Thymus (tissue), 11 donors: ENCODE results near the gene MMP10. TPM values are rescaled to one million over a fixed set of nuclear protein-coding genes. Genes with fewer than 3 reads are reported as not detected.
A peak's percentile ranks its signal among the peaks of the same experiment; 100 is the strongest.
"Not testable (repeated sequence)": the region's sequence is repeated elsewhere in the genome, so short reads cannot be mapped to it uniquely, and the experiment has no call there.

Experiments used
- DNase-seq, 9 donors: peaks; one replicate each; pipeline ENCODE4 v3.0.0-alpha.2; 2013; ENCODE audit warnings: low spot score in 9 of 9, low read depth in 6 of 9, missing footprints in 1 of 9
- H3K27ac ChIP-seq, 2 donors: one replicate each; pipeline ENCODE4 v1.5.1; 2013; ENCODE audit warnings: control low read depth in 1 of 2, low read depth in 1 of 2, low read length in 1 of 2, mild to moderate bottlenecking in 1 of 2, moderate library complexity in 1 of 2
- H3K27me3 ChIP-seq, 2 donors: one replicate each; pipeline ENCODE4 v1.5.1; 2013; ENCODE audit warnings: low read length in 1 of 2; ENCODE audit not compliant: control insufficient read depth in 2 of 2, insufficient read depth in 1 of 2
- H3K36me3 ChIP-seq, 2 donors: one replicate each; pipeline ENCODE4 v1.5.1; 2013; ENCODE audit warnings: low read length in 1 of 2, mild to moderate bottlenecking in 1 of 2, moderate library complexity in 1 of 2; ENCODE audit not compliant: control insufficient read depth in 2 of 2, insufficient read depth in 2 of 2
- H3K4me1 ChIP-seq, 2 donors: one replicate each; pipeline ENCODE4 v1.5.1; 2013; ENCODE audit warnings: low read length in 2 of 2; ENCODE audit not compliant: control insufficient read depth in 2 of 2, insufficient read depth in 2 of 2
- H3K4me3 ChIP-seq, 2 donors: one replicate each; pipeline ENCODE4 v1.5.1; 2013; ENCODE audit warnings: low read length in 2 of 2, control low read depth in 1 of 2, mild to moderate bottlenecking in 1 of 2
- H3K9me3 ChIP-seq, 2 donors: one replicate each; pipeline ENCODE4 v1.5.1; 2013; ENCODE audit warnings: low read length in 1 of 2, mild to moderate bottlenecking in 1 of 2; ENCODE audit not compliant: control insufficient read depth in 2 of 2, insufficient read depth in 1 of 2
- WGBS: extraction: QIAGEN DNeasy Blood & Tissue Kit; methylation state at CpG from one replicate; pipeline ENCODE4 v1.1.7; 2013; 5-methylcytosine and 5-hydroxymethylcytosine counted together
- polyA plus RNA-seq: library from polyadenylated mRNA; stranded (reverse); fragments of 200-250 nt; gene quantifications from one replicate; pipeline ENCODE4 v1.2.3, GENCODE V29; 2013
- total RNA-seq: library from RNA; stranded (reverse); fragments of 120-200 nt; gene quantifications from one replicate; pipeline ENCODE4 v1.2.4, GENCODE V29; 2013
- donor health status: healthy.

MMP10 gene
- total and polyA plus RNA-seq, 2 donors, result 0.52 to 23.8 TPM

DNA sequence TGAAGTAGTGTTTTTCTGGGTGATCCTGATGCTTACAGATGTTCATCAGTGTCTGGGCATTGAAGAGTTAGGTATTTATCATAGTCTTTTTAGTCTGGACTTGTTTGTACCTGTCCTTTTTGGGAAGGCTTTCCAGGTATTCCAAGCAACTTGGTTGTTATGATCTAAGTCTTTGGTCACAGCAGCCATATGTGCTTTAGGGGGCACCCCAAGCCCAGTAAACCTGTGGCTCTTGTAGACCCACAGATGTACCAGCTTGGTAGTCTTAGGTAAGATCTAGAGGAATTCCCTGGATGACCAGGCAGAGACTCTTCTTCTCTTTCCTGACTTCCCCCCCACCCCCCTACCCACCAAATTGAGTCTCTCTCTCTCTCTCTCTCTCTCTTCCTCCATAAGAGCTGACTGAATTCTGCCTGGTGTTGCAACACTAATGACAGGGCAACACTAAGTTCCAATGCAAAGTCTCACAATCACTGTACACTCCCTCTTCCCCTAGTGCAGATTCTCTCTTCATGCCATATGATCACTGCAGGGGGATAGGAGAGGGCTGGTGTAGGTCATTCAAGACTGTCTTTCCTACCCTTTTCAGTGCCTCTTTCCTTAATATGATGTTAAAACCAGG is 31.2 kb downstream of the MMP10 start:
- Histone ChIP-seq H3K4me1 (no peaks in the 10 kb centered on the region), H3K4me3 (no peak overlapping the region), H3K9me3 (no peaks in the 10 kb centered on the region), H3K27me3 (no peaks in the 10 kb centered on the region), H3K36me3 (no peaks in the 10 kb centered on the region), H3K27ac (no peak overlapping the region)
- DNase-seq, result no peak

DNA sequence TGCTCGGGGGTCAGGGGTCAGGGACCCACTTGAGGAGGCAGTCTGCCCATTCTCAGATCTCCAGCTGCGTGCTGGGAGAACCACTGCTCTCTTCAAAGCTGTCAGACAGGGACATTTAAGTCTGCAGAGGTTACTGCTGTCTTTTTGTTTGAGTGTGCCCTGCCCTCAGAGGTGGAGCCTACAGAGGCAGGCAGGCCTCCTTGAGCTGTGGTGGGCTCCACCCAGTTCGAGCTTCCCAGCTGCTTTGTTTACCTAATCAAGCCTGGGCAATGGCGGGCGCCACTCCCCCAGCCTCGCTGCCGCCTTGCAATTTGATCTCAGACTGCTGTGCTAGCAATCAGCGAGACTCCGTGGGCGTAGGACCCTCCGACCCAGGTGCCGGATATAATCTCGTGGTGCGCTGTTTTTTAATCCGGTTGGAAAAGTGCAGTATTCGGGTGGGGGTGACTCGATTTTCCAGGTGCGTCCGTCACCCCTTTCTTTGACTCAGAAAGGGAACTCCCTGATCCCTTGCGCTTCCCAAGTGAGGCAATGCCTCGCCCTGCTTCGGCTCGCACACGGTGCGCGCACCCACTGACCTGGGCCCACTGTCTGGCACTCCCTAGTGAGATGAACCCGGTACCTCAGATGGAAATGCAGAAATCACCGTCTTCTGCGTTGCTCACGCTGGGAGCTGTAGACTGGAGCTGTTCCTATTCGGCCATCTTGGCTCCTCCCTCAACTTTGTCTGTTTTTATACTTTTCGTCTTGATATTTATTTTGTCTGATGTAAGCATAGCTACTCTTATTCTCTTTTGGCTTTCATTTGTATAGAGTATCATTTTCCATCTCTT is 33.5 kb downstream of the MMP10 start:
- DNase-seq, H3K4me3 ChIP-seq, H3K36me3 ChIP-seq, H3K9me3 ChIP-seq, H3K4me1 ChIP-seq, H3K27me3 ChIP-seq, H3K27ac ChIP-seq: not testable (repeated sequence)
- 87% methylated on average over 32 of the region's 32 CpGs for WGBS

DNA sequence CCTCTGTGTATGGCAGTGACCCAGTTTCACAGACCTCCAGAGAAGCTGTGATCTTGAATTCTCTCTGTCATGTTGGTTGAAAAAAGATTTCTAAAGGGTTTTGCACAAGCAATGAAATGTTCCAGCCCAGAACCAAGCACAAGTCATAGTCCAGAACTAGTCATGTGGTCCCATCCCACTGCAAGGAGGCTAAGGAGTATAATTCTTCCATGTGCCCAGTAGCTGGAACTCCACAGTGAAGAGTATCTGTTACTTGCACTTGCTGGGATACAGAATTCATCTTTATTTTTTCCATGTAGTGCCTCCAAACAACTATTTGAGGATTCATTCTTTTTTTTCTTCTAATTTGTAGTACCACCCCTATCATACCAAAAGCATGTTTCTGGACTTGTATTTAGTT is 45.8 kb downstream of the MMP10 start:
- DNase-seq, result no peak
- Histone ChIP-seq H3K27ac (no peak overlapping the region), H3K4me1 (no peaks in the 10 kb centered on the region), H3K27me3 (no peaks in the 10 kb centered on the region), H3K36me3 (no peaks in the 10 kb centered on the region), H3K4me3 (no peak overlapping the region), H3K9me3 (peaks cover 0 to 6% of the 10 kb centered on the region in 2 donors)

DNA sequence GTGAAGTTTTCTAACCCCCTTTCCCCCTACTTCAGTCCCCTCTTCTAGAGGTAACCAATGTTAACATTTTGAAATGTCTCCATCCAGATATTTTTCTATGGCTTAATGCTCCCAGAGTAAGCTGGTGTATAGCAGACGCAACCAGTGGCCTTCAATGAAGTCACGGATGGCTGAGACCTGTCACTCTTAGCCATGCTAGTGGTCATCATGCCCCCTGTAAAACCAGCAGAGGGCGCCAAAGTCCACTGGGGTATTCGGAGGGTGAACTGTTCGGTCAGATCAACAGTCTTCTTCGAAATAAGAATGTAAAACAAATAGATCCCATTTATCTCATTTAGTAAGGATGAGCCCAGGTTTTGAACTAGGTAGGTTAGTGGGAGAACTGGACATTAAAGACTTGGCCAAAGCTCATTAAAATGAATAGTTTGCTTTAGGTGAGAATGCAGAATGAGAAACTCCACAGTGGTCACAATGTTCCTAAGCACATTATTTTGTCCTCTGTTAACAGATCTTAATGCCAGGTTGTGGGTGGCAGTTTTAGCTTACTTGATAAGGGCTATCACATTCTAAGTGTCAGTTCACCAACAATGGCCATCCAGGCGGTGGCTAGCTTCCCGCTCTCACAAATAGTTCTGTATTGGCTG is 47.1 kb downstream of the MMP10 start:
- no peaks in the 10 kb centered on the region for H3K4me1 ChIP-seq
- no peak overlapping the region for H3K27ac ChIP-seq
- H3K27me3 ChIP-seq, result no peaks in the 10 kb centered on the region
- no peaks in the 10 kb centered on the region for H3K36me3 ChIP-seq
- WGBS, result 61% methylated on average over 8 of the region's 8 CpGs
- DNase-seq, result peak in 4 of 9 donors; percentile 10 to 26 (median 15)
- peaks cover 0 to 6% of the 10 kb centered on the region in 2 donors for H3K9me3 ChIP-seq
- no peak overlapping the region for H3K4me3 ChIP-seq

DNA sequence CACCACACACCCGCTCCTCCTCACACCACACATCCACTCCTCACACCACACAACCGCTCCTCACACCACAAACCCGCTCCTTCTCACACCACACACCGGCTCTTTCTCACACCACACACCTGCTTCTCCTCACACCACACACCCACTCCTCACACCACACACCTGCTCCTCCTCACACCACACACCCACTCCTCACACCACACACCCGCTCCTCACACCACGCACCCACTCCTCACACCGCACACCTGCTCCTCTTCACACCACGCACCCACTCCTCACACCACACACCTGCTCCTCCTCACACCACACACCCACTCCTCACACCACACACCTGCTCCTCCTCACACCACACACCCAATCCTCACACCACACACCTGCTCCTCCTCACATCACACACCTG is 49.5 kb downstream of the MMP10 start:
- H3K4me1 ChIP-seq, H3K27ac ChIP-seq, H3K4me3 ChIP-seq, DNase-seq, H3K27me3 ChIP-seq, H3K36me3 ChIP-seq, H3K9me3 ChIP-seq: not testable (repeated sequence)
- 67% methylated on average over 8 of the region's 8 CpGs for WGBS

DNA sequence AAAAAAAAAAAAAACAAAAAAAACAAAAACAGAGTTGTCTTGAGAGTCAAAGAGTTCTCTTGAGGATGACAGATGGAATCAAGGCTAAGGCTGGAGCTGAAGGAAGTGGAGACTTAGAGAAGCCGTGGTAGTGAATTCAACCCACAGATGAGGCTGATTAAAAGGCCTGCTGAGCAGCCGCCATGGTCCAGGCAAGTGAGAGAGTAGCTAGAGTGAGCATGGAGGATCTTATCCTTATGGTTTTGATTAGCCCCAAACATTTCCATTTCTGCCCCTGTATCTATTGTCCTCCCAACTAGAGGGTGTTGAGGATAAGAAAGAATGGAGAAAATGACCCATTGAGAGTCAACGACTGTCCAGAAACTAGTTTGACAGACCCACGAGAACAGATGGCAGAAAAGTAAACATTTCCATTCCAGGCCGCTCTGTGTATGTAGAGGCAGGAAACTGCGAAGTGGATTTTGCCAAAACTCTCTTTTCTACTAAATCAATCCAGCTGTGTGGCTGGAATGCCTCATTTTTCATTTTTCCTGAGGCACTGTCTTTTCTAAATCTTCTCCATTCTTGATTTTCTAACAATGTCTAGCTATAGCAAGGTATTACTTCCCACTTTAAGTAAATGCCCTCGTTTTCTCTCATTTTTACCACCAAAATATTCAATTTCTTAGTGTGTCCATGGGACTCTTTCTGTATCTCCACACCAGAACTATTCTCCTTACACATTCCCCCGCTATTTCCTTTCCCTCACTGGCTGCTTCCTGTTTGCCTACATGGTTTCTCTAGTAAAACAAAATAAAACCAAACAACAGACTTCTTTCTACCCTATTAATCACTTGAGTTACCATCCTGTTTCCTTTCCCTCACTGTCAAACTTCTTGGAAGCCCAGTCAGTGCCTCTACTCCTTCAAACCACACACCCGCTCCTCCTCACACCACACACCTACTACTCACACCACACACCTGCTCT is 50.3 kb downstream of the MMP10 start:
- H3K36me3 ChIP-seq, result no peaks in the 10 kb centered on the region
- no peaks in the 10 kb centered on the region for H3K4me1 ChIP-seq
- H3K27ac ChIP-seq, result no peak overlapping the region
- H3K27me3 ChIP-seq, result no peaks in the 10 kb centered on the region
- no peak for DNase-seq
- no peak overlapping the region for H3K4me3 ChIP-seq
- H3K9me3 ChIP-seq, result peaks cover 0 to 6% of the 10 kb centered on the region in 2 donors
- WGBS, result 82% methylated on average over 9 of the region's 9 CpGs

DNA sequence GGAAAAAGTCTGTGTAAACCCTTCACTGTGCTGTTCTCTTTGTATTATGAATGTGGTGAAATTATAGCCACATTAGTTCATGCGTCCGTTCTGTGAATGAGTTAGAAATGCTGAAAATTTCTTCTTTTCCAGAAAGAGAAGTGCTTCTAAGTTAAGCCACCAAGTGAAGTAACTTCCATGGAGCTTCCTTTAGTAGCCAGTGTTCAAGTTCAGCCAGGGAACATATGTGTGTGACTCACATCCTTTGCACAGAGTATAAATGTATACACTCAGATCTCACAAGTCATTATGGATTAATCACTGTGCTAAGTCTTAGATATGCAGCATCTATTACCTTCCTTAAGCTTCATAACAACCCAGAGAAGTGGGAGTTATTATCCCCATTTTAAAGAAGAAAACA is 52.5 kb downstream of the MMP10 start:
- Histone ChIP-seq H3K9me3 (peaks cover 0 to 6% of the 10 kb centered on the region in 2 donors), H3K27me3 (no peaks in the 10 kb centered on the region), H3K4me3 (no peak overlapping the region), H3K36me3 (no peaks in the 10 kb centered on the region), H3K4me1 (no peaks in the 10 kb centered on the region), H3K27ac (no peak overlapping the region)
- no peak for DNase-seq
- 96% methylated on average over 2 of the region's 2 CpGs for WGBS

DNA sequence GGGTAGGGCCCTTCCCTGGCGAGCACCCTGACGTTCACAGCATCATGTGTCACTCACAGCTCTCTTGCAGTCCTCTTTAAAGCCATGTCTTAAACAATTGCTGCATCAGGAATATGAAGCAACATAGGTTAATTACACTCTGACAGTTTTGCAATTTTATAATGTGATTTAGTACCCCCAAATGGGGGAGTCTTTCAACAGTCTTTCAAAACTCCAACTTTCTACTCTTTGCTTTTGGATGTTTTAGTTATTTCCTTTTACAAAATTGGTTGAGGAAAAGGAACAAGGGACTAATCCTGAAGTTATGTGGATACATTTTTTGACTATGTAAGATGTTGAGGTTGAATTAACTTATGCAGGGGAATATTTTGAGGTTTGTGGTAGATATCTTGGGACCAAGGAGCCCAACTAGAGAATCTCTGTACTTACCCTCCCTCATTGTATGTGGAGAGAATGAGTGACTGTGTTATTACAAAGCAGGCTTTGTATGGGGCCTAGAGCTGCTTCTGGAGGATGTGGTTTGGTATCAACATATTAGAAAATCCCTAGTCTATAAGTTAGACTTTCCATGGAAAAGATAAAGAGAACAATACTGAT is 55.4 kb downstream of the MMP10 start, which contains the start of gene MMP8:
Gene MMP8, minus strand, starts transcription at position 51 of the 597 bp plus-strand sequence. CDS start 99 bp downstream, outside the sequence.
- no peak within 1 kb of the TSS for H3K27ac ChIP-seq
- H3K9me3 ChIP-seq, result no peaks in the 10 kb centered on the region
- no peaks in the 10 kb centered on the region for H3K27me3 ChIP-seq
- no peak for DNase-seq
- 80% methylated on average over 2 of the region's 2 CpGs for WGBS
- no peaks in the 10 kb centered on the region for H3K36me3 ChIP-seq
- no peaks in the 10 kb centered on the region for H3K4me1 ChIP-seq
- no peak within 1 kb of the TSS for H3K4me3 ChIP-seq
